A673 (cell line): Measurements from ENCODE around the gene WDR43. TPM values are rescaled to one million over a fixed set of nuclear protein-coding genes. Genes with fewer than 3 reads are reported as not detected.

Experiments used
- BruUV-seq: library from RNA; stranded (reverse); fragments of 400-500 nt; replicated peaks from 2 replicates; lab custom pipeline; 2021; lab: Mats Ljungman, UMichigan
- CTCF ChIA-PET: fragments of 300-600 bp; sonication (Branson Sonifier 250); formaldehyde crosslinking; loops from one replicate; lab custom pipeline; 2022; ENCODE audit warnings: antibody characterized with exemption; lab: Charles Lee
- POLR2A ChIA-PET: fragments of 300-600 bp; sonication (Branson Sonifier 250); formaldehyde crosslinking; loops from one replicate; lab custom pipeline; 2022; ENCODE audit warnings: antibody characterized with exemption; ENCODE audit not compliant: low non-redundant PET; lab: Charles Lee
- DNase-seq: peaks from one replicate; pipeline ENCODE4 v3.0.0-alpha.2; 2015; ENCODE audit warnings: low spot score
- H3K27ac ChIP-seq: fragments of 200-600 bp; sonication (generic); 2 replicates; pipeline ENCODE4 v1.5.1; 2016; ENCODE audit warnings: mixed run types, low read depth, mild to moderate bottlenecking, mixed read lengths, antibody characterized with exemption, low read length; ENCODE audit not compliant: poor library complexity, severe bottlenecking
- H3K27me3 ChIP-seq: fragments of 200-600 bp; sonication (generic); replicated peaks from 2 replicates; pipeline ENCODE4 v1.6.1; 2017; ENCODE audit warnings: mixed run types, low read depth, mild to moderate bottlenecking, mixed read lengths, antibody characterized with exemption, low read length; ENCODE audit not compliant: insufficient read depth, poor library complexity
- H3K36me3 ChIP-seq: fragments of 200-600 bp; sonication (generic); 2 replicates; pipeline ENCODE4 v1.6.1; 2016; ENCODE audit warnings: mixed run types, mild to moderate bottlenecking, mixed read lengths, antibody characterized with exemption, low read length; ENCODE audit not compliant: insufficient read depth, poor library complexity, severe bottlenecking
- H3K4me1 ChIP-seq: fragments of 200-600 bp; sonication (generic); 2 replicates; pipeline ENCODE4 v1.6.1; 2017; ENCODE audit warnings: mixed run types, mild to moderate bottlenecking, mixed read lengths, antibody characterized with exemption, low read length; ENCODE audit not compliant: insufficient read depth, poor library complexity, severe bottlenecking
- H3K4me3 ChIP-seq: fragments of 200-600 bp; sonication (generic); 2 replicates; pipeline ENCODE4 v1.5.1; 2016; ENCODE audit warnings: low read depth, mixed run types, mild to moderate bottlenecking, mixed read lengths, low read length; ENCODE audit not compliant: poor library complexity, severe bottlenecking
- H3K9me3 ChIP-seq: fragments of 200-600 bp; sonication (generic); 2 replicates; pipeline ENCODE4 v1.6.1; 2016; ENCODE audit warnings: mixed run types, low read depth, mild to moderate bottlenecking, mixed read lengths, antibody characterized with exemption, low read length; ENCODE audit not compliant: poor library complexity, severe bottlenecking
- EZH2 ChIP-seq: fragments of 200-600 bp; sonication (generic); IDR thresholded peaks from 2 replicates; pipeline ENCODE4 v1.6.1; 2017; ENCODE audit warnings: borderline replicate concordance, low read depth, mild to moderate bottlenecking, mixed read lengths, antibody characterized with exemption, low read length; ENCODE audit not compliant: poor library complexity, severe bottlenecking
- intact Hi-C: fragments of 100-400 bp; cut with micrococcal nuclease; formaldehyde crosslinking; loops from one replicate; pipeline ENCODE4 v1.10.0; 2022; ENCODE audit not compliant: unreplicated experiment
- total RNA-seq: library from RNA; stranded (reverse); gene quantifications from 2 replicates; pipeline ENCODE4 v1.2.3, GENCODE V29; 2021
- TF ChIP-seq, protein P1 (sequence below): fragments of 300-800, 200-600 bp; sonication (generic); conservative IDR thresholded peaks from 2 replicates; pipeline ENCODE4 v1.5.1; 2017; ENCODE audit warnings: low read depth, mild to moderate bottlenecking, antibody characterized with exemption, low read length, moderate library complexity, mixed read lengths

WDR43 gene
- total RNA-seq, 1 experiment from 2014 or later, result 145 TPM

GRCh38 chr2:28871620-28872019, 22.8 kb upstream of the WDR43 start:
- H3K27me3 ChIP-seq, result peaks cover 11% of the 10 kb centered on the region
- peaks cover 13% of the 10 kb centered on the region for H3K4me1 ChIP-seq
- no peak overlapping the region for H3K4me3 ChIP-seq
- no peak for TF ChIP-seq EZH2
- TF ChIP-seq, protein P1, sequence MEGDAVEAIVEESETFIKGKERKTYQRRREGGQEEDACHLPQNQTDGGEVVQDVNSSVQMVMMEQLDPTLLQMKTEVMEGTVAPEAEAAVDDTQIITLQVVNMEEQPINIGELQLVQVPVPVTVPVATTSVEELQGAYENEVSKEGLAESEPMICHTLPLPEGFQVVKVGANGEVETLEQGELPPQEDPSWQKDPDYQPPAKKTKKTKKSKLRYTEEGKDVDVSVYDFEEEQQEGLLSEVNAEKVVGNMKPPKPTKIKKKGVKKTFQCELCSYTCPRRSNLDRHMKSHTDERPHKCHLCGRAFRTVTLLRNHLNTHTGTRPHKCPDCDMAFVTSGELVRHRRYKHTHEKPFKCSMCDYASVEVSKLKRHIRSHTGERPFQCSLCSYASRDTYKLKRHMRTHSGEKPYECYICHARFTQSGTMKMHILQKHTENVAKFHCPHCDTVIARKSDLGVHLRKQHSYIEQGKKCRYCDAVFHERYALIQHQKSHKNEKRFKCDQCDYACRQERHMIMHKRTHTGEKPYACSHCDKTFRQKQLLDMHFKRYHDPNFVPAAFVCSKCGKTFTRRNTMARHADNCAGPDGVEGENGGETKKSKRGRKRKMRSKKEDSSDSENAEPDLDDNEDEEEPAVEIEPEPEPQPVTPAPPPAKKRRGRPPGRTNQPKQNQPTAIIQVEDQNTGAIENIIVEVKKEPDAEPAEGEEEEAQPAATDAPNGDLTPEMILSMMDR, result no peak
- ChIA-PET CTCF (no interaction called here), POLR2A (no interaction called here)
- no TSS peak for BruUV-seq
- no peaks in the 10 kb centered on the region for H3K9me3 ChIP-seq
- no peak for DNase-seq
- H3K36me3 ChIP-seq, result no peaks in the 10 kb centered on the region
- no peak overlapping the region for H3K27ac ChIP-seq
- intact Hi-C loops, result loop anchor here (2.0 kb wide), 1 partner anchor 23 kb away; the partner anchor contains the start of gene WDR43

- intact Hi-C loops, result no loop called here
- TF ChIP-seq, protein P1, result no peak
- no peak for TF ChIP-seq EZH2
- Histone ChIP-seq H3K9me3 (no peaks in the 10 kb centered on the region), H3K4me1 (no peaks in the 10 kb centered on the region), H3K27ac (no peak overlapping the region), H3K36me3 (no peaks in the 10 kb centered on the region), H3K27me3 (peaks cover 40% of the 10 kb centered on the region), H3K4me3 (no peak overlapping the region)
- DNase-seq, result no peak
- no TSS peak for BruUV-seq
- POLR2A ChIA-PET, result no interaction called here
- CTCF ChIA-PET, result no interaction called here
Measured at GRCh38 chr2:28880193-28880592, 14.3 kb upstream of the WDR43 start.

DNA sequence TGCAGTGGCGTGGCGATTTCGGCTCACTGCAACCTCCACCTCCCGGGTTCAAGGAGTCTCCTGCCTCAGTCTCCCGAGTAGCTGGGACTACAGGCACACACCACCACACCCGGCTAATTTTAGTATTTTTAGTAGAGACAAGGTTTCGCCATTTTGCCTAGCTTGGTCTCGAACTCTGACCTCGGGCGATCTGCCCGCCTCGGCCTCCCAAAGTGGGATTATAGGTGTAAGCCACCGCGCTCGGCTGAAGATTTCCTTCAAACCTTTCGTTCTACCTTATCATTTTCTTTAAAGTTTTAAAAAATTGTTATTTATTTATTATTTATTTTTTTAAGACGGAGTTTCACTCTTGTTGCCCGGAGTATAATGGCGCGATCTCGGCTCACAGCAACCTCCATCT, 979 bp upstream of the WDR43 start:
- Histone ChIP-seq H3K9me3 (no peaks in the 10 kb centered on the region), H3K4me3 (no peak overlapping the region), H3K36me3 (no peaks in the 10 kb centered on the region), H3K4me1 (peaks cover 24% of the 10 kb centered on the region), H3K27ac (no peak overlapping the region), H3K27me3 (peaks cover 14% of the 10 kb centered on the region)
- CTCF ChIA-PET, result no interaction called here
- POLR2A ChIA-PET, result no interaction called here
- no peak for DNase-seq
- BruUV-seq, result no TSS peak
- TF ChIP-seq, protein P1, result no peak
- TF ChIP-seq EZH2, result no peak
- intact Hi-C loops, result loop anchor here (10.0 kb wide), 1 partner anchor 329 kb away; no protein-coding TSS in a partner anchor
